ENCODE measurements around the gene HIVEP3. TPM values are rescaled to one million over a fixed set of nuclear protein-coding genes. Genes with fewer than 3 reads are reported as not detected.

HIVEP3 gene
- total and polyA plus RNA-seq, 7 donors = 0.70 to 3.4 (median 2.1) TPM

DNA sequence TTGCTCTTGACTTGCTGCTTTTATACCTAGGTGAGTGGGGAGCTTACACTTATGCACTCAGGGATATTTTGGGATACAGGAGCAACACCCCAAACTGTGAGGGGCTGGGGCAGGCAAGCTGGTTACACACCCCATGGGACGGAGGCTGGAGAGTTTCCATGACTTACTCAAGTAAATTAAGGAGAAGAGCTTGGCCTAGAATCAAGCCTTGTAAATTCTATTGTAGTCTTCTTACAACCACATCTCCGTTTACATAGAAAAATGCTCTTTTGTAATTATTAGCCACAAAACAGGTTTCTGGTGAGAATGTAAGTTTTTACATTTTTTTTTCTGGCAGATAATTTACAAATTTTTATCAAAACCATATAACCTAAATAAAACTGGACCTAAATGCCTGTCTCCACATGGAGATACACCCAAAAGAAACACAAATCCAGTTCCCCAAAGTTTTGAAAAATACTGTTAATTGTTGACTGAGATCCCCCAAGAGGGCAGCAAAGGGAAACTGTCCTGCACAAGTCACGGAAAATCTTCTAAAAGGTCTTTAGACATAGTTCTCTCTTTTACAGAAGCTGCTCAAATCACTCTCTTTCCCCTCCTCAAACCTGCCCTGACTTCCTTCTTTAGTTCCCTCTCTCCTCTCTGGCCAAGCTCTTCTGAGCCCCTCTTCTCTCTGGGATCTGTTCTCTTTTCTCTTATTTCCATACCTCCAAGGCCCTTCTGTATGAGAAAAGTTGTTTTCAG, 134.0 kb downstream of the HIVEP3 start:
- no peak overlapping the region for H3K4me3 ChIP-seq
- ATAC-seq (no peak), DNase-seq (no peak)
- H3K36me3 ChIP-seq (ENCODE audit: insufficient read depth in 1 of 2, low read depth in 1 of 2) = no peaks in the 10 kb centered on the region
- peaks cover 23% of the 10 kb centered on the region for H3K4me1 ChIP-seq
- 76 to 85% (median 83%) methylated on average over 3 of the region's 3 CpGs for WGBS, 3 donors
- H3K9me3 ChIP-seq = no peaks in the 10 kb centered on the region
- no peak overlapping the region for H3K27ac ChIP-seq
- no peaks in the 10 kb centered on the region for H3K27me3 ChIP-seq (ENCODE audit: insufficient read depth in 3 of 3, low read length in 2 of 3)
- intact Hi-C loops (cut with DNase I) = no loop called here
- TF ChIP-seq, protein P1, sequence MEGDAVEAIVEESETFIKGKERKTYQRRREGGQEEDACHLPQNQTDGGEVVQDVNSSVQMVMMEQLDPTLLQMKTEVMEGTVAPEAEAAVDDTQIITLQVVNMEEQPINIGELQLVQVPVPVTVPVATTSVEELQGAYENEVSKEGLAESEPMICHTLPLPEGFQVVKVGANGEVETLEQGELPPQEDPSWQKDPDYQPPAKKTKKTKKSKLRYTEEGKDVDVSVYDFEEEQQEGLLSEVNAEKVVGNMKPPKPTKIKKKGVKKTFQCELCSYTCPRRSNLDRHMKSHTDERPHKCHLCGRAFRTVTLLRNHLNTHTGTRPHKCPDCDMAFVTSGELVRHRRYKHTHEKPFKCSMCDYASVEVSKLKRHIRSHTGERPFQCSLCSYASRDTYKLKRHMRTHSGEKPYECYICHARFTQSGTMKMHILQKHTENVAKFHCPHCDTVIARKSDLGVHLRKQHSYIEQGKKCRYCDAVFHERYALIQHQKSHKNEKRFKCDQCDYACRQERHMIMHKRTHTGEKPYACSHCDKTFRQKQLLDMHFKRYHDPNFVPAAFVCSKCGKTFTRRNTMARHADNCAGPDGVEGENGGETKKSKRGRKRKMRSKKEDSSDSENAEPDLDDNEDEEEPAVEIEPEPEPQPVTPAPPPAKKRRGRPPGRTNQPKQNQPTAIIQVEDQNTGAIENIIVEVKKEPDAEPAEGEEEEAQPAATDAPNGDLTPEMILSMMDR (IDR thresholded peaks at IDR 0.05) = no peak

DNA sequence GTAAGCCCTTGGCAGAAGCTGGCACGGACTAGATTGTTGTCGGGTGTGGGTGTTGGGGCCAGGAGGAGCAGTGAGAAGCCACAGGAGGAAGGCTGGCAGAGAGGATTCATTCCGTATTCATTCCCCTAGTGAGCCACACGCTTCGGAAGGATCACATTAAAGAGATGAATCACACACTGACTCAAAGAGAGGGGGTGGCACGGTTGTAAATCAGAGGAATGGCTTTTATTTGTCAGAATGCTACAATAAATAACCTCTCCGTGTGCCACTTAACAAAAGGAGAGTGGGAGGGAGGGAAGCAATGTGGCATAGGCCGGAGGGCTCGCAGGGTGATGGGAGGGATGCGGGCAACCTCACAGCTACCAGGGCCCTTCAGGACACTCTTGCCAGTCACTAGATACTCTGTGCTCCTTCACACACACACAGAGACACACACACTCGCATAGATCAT, 135.5 kb downstream of the HIVEP3 start:
- no peaks in the 10 kb centered on the region for H3K36me3 ChIP-seq (ENCODE audit: insufficient read depth in 1 of 2, low read depth in 1 of 2)
- ATAC-seq (peak; percentile 89 to 99 (median 97)), DNase-seq (no peak)
- peaks cover 23% of the 10 kb centered on the region for H3K4me1 ChIP-seq
- TF ChIP-seq, protein P1 (IDR thresholded peaks at IDR 0.05) = no peak
- H3K4me3 ChIP-seq = peak overlapping the region; percentile 4
- no peaks in the 10 kb centered on the region for H3K9me3 ChIP-seq
- H3K27me3 ChIP-seq (ENCODE audit: insufficient read depth in 3 of 3, low read length in 2 of 3) = no peaks in the 10 kb centered on the region
- 24 to 61% (median 28%) methylated on average over 11 of the region's 11 CpGs for WGBS, 3 donors
- intact Hi-C loops (cut with DNase I) = no loop called here
- peak overlapping the region; percentile 69 for H3K27ac ChIP-seq

DNA sequence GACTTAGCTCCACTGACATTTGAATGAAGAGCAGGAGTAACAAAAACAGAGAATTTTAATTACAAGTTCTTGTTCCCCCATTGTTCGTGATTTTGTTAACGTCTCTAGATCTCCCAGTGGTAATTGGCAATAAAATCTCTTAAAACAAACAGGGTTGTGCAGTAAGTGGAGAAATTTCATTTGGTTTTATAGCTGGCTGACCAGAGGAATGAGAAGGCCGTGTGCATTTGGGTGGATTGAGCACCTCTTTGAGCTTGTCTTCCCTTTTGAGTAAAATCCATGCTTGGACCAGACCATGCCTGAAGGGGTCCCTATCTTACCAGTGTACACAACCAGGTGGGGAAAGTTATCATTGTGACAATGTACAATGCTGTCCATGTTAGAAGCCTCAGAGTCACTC, 137.8 kb downstream of the HIVEP3 start:
- Histone ChIP-seq H3K27ac (no peak overlapping the region), H3K27me3 (ENCODE audit: insufficient read depth in 3 of 3, low read length in 2 of 3) (no peaks in the 10 kb centered on the region), H3K4me1 (peaks cover 26% of the 10 kb centered on the region), H3K9me3 (no peaks in the 10 kb centered on the region), H3K4me3 (no peak overlapping the region), H3K36me3 (ENCODE audit: insufficient read depth in 1 of 2, low read depth in 1 of 2) (no peaks in the 10 kb centered on the region)
- ATAC-seq (no peak), DNase-seq (no peak)
- WGBS, 3 donors = 97 to 100% (median 98%) methylated on average over 3 of the region's 3 CpGs
- TF ChIP-seq, protein P1 (IDR thresholded peaks at IDR 0.05) = no peak
- intact Hi-C loops (cut with DNase I) = no loop called here

DNA sequence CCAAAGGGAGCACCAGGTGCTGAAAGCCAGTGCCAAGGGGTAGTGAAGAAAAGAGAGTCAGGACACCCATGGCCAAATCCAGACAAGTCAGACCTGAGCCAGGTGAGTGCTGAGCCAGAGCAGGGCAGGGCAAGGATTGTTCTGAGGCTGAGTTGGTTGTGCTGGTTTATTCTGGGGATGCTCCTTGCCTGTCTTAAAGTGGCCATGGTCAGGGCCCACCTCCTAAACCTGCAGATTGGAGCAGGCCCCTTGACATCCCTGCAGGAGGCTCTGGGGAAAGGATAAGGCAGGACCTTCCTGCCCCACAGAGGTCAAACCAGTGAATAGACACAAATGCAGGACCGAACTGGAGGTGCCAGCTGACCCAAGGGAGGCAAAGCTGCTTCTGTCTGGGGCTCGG, 138.4 kb downstream of the HIVEP3 start:
- 80 to 92% (median 90%) methylated on average over 2 of the region's 2 CpGs for WGBS, 3 donors
- ATAC-seq (no peak), DNase-seq (no peak)
- intact Hi-C loops (cut with DNase I) = no loop called here
- H3K4me1 ChIP-seq = peaks cover 26% of the 10 kb centered on the region
- TF ChIP-seq, protein P1 (IDR thresholded peaks at IDR 0.05) = no peak
- H3K4me3 ChIP-seq = no peak overlapping the region
- H3K27me3 ChIP-seq (ENCODE audit: insufficient read depth in 3 of 3, low read length in 2 of 3) = no peaks in the 10 kb centered on the region
- no peaks in the 10 kb centered on the region for H3K9me3 ChIP-seq
- no peak overlapping the region for H3K27ac ChIP-seq
- H3K36me3 ChIP-seq (ENCODE audit: insufficient read depth in 1 of 2, low read depth in 1 of 2) = no peaks in the 10 kb centered on the region
